ENCODE data around the gene RBM20. TPM values are rescaled to one million over a fixed set of nuclear protein-coding genes. Genes with fewer than 3 reads are reported as not detected.

The RBM20 gene
- total RNA-seq, 1 donor from 2014 or later = 1.5 TPM

DNA sequence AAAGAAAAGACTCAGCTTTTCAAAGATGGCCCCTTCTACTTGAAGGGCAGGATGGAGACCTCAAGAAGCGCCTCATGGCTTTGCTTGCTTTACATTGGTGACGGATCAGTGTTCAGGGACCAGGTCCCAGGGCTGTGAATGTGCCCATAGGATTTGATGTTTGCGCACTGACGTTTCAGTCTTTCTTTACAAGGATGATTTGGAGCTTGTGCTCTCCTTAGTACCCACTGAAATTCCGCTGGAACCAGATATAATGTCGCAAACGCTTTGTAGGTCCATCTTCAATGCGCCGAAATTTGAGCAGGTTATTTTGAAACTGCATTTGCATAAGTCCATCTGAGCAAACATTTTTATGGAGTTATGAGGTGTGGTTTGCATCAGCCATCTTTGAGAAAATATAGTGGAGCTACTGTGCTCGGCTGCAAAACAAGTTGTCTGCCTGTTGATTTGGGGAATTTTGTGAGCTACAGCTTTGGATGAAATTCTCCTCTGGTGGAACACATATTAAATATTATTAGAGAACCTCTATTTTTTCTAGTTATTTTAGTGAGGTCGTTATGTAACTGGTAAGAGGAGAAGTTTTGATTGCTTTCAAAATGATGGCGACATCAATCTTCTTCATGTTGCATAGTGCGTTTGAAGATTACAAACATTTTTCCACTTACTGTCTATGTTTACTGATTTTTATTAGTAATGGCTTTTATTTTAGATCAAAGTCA lies 2.4 kb downstream of the RBM20 start:
- Mint-ChIP-seq H3K9me3 (ENCODE audit: low read depth) (no peaks in the 10 kb centered on the region), H3K4me3 (ENCODE audit: low read depth) (no peak overlapping the region)

DNA sequence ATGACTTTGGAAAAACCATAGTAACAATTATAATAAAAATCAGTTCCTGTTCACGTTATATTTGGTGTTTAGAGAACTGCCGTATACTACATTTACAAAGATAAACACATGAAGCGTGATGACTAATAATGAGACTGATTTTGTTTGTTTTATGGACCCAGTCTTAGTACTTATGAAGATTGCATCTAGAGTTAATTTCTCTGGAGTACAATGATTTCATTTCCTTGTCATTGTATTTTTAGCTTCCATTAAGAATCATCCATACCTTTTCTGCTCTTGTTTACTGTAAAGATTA lies 2.9 kb downstream of the RBM20 start:
- TF ChIP-seq, protein P1, sequence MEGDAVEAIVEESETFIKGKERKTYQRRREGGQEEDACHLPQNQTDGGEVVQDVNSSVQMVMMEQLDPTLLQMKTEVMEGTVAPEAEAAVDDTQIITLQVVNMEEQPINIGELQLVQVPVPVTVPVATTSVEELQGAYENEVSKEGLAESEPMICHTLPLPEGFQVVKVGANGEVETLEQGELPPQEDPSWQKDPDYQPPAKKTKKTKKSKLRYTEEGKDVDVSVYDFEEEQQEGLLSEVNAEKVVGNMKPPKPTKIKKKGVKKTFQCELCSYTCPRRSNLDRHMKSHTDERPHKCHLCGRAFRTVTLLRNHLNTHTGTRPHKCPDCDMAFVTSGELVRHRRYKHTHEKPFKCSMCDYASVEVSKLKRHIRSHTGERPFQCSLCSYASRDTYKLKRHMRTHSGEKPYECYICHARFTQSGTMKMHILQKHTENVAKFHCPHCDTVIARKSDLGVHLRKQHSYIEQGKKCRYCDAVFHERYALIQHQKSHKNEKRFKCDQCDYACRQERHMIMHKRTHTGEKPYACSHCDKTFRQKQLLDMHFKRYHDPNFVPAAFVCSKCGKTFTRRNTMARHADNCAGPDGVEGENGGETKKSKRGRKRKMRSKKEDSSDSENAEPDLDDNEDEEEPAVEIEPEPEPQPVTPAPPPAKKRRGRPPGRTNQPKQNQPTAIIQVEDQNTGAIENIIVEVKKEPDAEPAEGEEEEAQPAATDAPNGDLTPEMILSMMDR (IDR thresholded peaks at IDR 0.05; ENCODE audit: unreplicated experiment) = no peak
- Mint-ChIP-seq H3K27me3 (peaks cover 50% of the 10 kb centered on the region), H3K9me3 (ENCODE audit: low read depth) (no peaks in the 10 kb centered on the region), H3K36me3 (ENCODE audit: insufficient read depth) (no peaks in the 10 kb centered on the region), H3K4me3 (ENCODE audit: low read depth) (no peak overlapping the region), H3K27ac (no peak overlapping the region), H3K4me1 (ENCODE audit: low read depth) (peaks cover 11% of the 10 kb centered on the region)
- DNase-seq (ENCODE audit: low spot score, unreplicated experiment) = no peak

More for the DNA sequence above, 2.4 kb downstream of the RBM20 start:
- H3K27me3 Mint-ChIP-seq = peaks cover 55% of the 10 kb centered on the region
- no peaks in the 10 kb centered on the region for H3K36me3 Mint-ChIP-seq (ENCODE audit: insufficient read depth)
- peaks cover 11% of the 10 kb centered on the region for H3K4me1 Mint-ChIP-seq (ENCODE audit: low read depth)
- H3K27ac Mint-ChIP-seq = no peak overlapping the region
- TF ChIP-seq, protein P1 (IDR thresholded peaks at IDR 0.05; ENCODE audit: unreplicated experiment) = no peak
- DNase-seq (ENCODE audit: low spot score, unreplicated experiment) = no peak

DNA sequence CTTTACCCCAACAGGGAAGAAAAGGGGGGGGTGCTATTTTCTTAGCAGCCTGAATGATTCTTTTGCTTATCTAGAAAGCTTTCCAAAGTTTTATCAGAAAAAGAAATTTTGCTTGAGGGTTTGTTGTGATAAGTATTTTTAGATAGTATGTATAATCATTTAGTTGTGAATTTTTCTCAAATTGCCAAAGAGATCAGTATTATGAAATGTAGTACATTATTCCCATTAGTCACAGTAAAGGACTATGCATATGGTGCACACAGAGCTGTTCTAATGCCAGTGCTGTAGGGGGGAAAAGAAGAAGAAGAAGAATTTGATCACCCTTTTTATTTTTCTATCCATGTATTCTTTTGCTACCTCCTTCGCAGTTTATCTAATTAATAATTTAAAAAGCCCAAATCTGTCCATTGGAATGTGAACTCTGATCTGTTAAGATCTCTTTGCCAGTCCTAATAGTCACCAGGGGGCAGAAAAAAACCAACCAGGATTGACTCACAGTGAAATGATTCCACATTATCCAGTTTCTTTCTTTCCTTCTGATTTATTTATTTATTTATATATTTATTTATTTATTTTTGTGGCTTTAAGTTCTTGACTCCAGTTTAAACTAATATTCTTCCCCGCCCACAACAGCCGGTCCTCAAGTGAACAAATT lies 4.7 kb downstream of the RBM20 start:
- H3K4me1 Mint-ChIP-seq (ENCODE audit: low read depth) = peaks cover 4% of the 10 kb centered on the region
- no peaks in the 10 kb centered on the region for H3K9me3 Mint-ChIP-seq (ENCODE audit: low read depth)

DNA sequence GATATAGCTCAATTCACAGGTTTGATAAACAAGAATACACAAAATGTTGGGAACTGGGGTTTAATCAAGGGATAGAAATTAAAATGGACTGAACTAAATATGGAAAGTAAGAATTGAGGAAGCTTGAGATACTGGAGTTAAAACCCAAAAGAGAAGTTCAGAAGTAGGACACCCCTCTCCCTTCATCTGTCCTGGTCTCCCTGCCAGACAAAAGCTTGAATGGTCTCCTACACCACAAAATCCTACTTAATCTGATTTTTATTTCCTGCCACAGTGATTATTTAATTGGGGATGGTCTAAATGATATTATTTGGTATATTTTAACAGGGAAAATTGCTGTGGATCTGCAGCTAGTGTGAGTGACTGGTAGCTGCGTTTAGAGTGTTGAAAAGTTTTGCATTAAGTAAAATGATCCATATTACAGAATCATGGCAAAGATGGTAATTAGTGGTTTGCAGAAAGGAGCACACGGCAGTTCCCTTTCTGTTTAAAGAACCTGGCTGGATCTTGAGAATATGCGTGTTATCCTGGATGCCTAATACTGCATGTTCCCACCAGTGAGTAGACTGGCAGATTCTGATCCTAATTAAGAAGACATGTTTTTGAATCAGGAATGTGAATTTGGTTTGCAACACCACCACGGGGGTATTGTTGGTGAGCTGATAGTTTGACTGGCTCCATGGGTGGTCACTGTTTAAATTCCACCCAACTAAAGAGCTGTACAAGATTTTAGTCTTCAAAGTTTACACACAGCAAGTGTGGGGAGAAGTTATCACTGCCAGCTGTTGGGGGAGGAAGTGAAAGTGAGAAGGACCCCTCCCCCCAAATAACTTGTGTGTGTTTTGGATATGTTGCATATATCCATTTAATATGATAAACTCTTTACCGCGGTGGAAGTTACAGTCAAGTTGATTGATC lies 5.5 kb downstream of the RBM20 start:
- no peak for DNase-seq (ENCODE audit: low spot score, unreplicated experiment)

More for the DNA sequence above, 4.7 kb downstream of the RBM20 start:
- H3K27ac Mint-ChIP-seq = no peak overlapping the region
- DNase-seq (ENCODE audit: low spot score, unreplicated experiment) = no peak
- H3K4me3 Mint-ChIP-seq (ENCODE audit: low read depth) = no peak overlapping the region
- H3K36me3 Mint-ChIP-seq (ENCODE audit: insufficient read depth) = no peaks in the 10 kb centered on the region
- TF ChIP-seq, protein P1 (IDR thresholded peaks at IDR 0.05; ENCODE audit: unreplicated experiment) = no peak
- peaks cover 39% of the 10 kb centered on the region for H3K27me3 Mint-ChIP-seq

More for the DNA sequence above, 5.5 kb downstream of the RBM20 start:
- TF ChIP-seq, protein P1 (IDR thresholded peaks at IDR 0.05; ENCODE audit: unreplicated experiment) = no peak
- no peaks in the 10 kb centered on the region for H3K9me3 Mint-ChIP-seq (ENCODE audit: low read depth)
- peaks cover 38% of the 10 kb centered on the region for H3K27me3 Mint-ChIP-seq
- no peak overlapping the region for H3K27ac Mint-ChIP-seq
- peaks cover 4% of the 10 kb centered on the region for H3K4me1 Mint-ChIP-seq (ENCODE audit: low read depth)
- no peaks in the 10 kb centered on the region for H3K36me3 Mint-ChIP-seq (ENCODE audit: insufficient read depth)
- no peak overlapping the region for H3K4me3 Mint-ChIP-seq (ENCODE audit: low read depth)

Measured in progenitor cell of endocrine pancreas (in vitro differentiated cells).